GM19239 (cell line): ENCODE measurements around the gene MBP.
"Not testable (repeated sequence)": the region's sequence is repeated elsewhere in the genome, so short reads cannot be mapped to it uniquely, and the experiment has no call there.

ENCODE experiments used
- DNase-seq: peaks from one replicate; pipeline ENCODE4 v3.0.0; 2011; ENCODE audit warnings: low spot score; ENCODE audit not compliant: insufficient read length
- FAIRE-seq: peaks from 2 replicates; lab custom pipeline; 2011; peaks lifted over from hg19 to GRCh38; lab: Jason Lieb, UNC

Gene MBP

GRCh38 chr18:77038182-77038858, 94.3 kb downstream of the MBP start:
- FAIRE-seq (no peak), DNase-seq (no peak)

GRCh38 chr18:77037567-77037966, 95.0 kb downstream of the MBP start:
- DNase-seq (no peak), FAIRE-seq (no peak)

- DNase-seq, result no peak
- FAIRE-seq, result no peak
These were observed 97.0 kb downstream of the MBP start for GRCh38 chr18:77035380-77036187.

DNA sequence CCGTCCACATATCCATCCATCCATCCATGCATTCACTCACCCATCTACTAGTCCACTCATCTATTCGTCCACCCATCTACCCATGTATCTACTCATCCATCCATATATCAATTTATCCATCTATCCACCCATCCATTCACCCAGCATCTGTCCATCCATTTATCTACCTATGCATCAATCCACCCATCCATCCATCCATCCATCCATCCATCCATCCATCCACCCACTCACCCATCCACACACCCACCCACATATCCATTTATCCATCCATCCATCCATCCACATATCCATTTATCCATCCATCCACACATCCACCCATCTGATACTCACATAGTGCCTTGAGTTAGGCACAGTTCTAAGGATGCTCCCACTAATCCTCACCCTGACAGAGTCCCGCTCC, 99.0 kb downstream of the MBP start:
- FAIRE-seq (no peak), DNase-seq (no peak)

GRCh38 chr18:77032181-77032701, 100.3 kb downstream of the MBP start:
- DNase-seq (no peak), FAIRE-seq (no peak)

GRCh38 chr18:77031662-77032061, 100.9 kb downstream of the MBP start:
- no peak for FAIRE-seq
- no peak for DNase-seq

- no peak for FAIRE-seq
These were observed 102.4 kb downstream of the MBP start for GRCh38 chr18:77030201-77030600.

DNA sequence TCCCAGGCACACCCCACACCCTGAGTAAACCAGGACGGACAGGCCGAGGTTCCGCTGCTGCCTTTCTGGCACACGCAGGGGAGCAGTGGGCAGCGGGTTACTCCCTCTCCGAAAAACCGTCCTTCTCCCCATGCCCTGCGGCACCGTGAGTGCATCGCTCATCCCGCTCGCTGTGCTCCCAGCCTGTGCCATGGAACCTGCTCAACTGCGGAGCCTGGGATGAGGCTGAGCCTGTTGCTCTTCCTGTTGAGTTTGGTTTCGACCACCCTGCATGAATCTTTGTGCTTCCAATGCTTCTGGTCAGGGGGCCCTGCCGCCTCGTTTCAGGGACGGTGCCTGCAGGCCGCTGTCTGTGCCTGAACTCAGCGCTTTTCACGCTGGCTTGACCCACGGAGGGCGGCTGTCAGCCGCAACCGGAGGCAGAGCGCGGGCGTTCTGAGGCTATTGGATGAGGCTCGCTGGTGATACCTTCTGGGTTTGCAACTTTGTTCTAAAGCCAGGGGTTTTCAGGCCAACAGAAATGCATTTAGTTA, 106.7 kb downstream of the MBP start:
- no peak for DNase-seq
- no peak for FAIRE-seq

More at GRCh38 chr18:77030201-77030600, 102.4 kb downstream of the MBP start:
- DNase-seq, result no peak

DNA sequence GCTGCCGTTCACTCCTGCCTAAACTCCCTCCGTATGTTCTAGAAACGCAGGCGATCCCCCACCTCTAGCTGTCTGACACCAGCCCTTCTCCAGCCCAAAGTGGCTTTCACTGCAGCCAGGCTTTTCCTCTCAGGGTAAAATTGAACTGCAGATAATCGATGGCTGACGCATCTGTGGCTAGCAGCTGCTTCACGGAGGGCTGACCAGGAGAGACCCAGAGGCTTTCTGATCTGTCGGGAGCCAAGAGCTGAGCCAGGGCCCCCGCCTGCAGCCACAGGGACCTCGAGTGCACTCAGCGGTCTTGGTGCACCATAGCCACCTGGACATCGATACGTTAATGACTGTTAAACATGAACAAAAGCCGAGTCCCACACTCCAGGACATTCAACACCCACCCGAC, 107.5 kb downstream of the MBP start:
- FAIRE-seq (no peak), DNase-seq (no peak)

GRCh38 chr18:77024476-77024875, 108.1 kb downstream of the MBP start:
- DNase-seq (no peak), FAIRE-seq (no peak)

DNA sequence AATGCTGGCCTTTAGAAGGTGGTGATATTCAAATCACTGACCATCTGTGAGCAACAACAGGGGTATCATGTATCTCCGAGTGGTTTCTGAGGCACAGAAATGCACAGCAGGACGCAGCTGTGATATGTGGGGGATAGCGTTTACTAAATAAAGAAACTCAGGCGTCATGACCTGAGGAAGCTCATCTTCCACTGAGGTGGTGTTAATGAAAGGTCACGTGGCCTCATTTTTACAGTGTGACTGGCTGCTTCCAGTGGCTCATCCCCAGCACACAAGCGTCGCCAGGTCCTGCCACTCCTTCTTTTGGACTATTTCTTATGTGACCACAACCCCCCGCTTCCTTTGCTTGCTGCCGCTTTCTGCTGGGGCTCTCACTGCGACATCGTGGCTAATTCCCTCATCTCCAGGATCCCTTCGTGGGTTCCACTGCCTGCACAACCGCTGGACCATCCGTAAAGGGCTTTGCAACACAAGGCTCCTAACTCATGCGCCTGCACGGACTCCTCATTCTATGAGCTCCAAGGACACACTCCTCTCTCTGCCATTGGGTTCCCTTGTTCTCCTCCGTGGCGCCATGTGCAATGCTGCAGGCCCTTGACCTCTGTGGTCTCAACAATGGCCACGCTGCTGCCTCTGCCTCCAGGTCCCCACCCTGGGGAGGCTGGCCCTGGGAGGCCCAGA, 109.3 kb downstream of the MBP start:
- peak; percentile 25 for DNase-seq
- FAIRE-seq, result no peak

GRCh38 chr18:77022556-77022955, 110.0 kb downstream of the MBP start:
- FAIRE-seq (no peak), DNase-seq (no peak)

- no peak for DNase-seq
- FAIRE-seq, result no peak
These were observed 110.5 kb downstream of the MBP start for GRCh38 chr18:77022116-77022515.

DNA sequence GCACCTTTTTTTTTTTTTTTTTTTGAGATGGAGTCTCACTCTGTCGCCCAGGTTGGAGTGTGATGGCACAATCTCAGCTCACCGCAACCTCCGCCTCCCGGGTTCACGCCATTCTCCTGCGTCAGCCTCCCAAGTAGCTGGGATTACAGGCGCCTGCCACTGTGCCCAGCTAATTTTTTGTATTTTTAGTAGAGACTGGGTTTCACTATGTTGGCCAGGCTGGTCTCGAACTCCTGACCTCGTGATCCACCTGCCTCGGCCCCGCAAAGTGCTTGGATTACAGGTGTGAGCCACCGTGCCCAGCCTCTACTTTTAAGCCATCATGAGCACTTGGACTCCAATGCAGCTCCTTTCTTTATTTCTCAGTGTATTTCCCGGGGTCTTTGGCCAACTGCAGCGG, 111.1 kb downstream of the MBP start:
- FAIRE-seq, result not testable (repeated sequence)

GRCh38 chr18:77021075-77021474, 111.5 kb downstream of the MBP start:
- no peak for FAIRE-seq
- no peak for DNase-seq

More for the DNA sequence above, 111.1 kb downstream of the MBP start:
- DNase-seq, result not testable (repeated sequence)

DNA sequence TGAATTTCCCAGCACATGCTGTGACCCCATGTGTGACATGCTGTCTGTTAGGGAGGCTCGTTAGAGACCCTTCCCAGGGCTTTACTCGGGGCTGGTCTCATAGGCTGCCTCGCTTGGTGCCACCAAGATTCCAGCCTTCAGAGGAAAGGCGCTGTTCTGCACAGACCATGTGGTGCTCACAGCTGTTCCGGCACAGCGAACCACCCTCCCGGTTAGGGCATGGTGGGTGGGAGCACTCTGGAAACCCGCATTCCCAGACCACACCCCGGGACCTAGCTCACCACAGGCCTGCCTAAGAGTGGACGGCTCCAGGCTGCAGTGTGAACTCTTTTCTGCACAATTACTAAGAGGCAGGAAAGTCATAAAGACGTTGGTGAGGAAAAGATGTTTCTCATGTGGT, 112.0 kb downstream of the MBP start:
- FAIRE-seq (no peak), DNase-seq (no peak)

DNA sequence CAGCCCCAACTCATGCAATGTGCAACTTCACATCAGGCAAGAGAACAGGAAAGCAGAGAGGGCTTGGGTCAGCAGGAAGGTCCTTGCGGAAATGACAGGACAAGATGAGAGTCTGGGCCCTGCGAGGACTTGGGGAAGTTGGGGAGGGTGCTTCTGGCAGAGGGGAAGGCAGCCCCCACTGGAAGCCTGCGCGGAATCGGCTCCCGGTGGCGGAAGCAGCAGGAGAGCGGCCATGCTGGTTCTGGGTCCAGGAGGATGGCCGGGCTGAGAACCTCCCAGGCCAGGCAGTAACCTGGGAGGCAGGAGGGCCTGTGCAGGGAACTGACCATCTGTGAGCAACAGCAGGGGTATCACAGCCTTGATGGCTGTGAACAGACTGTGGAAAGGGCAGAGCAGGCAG, 112.9 kb downstream of the MBP start:
- FAIRE-seq (no peak), DNase-seq (no peak)

DNA sequence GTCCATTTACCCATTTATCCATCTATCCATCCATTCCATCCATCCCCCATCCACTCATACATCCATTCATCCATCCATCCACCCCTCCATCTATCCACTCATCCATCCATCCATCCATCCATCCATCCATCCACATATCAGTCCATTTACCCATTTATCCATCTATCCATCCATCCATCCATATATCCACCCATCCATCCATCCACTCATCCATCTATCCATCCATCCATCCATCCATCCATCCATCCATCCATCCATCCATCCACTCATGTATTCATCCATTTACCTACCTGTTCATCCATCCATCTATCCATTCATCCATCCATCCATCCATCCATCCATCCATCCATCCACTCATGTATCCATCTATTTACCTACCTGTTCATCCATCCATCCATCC, 113.9 kb downstream of the MBP start:
- not testable (repeated sequence) for DNase-seq, FAIRE-seq

DNA sequence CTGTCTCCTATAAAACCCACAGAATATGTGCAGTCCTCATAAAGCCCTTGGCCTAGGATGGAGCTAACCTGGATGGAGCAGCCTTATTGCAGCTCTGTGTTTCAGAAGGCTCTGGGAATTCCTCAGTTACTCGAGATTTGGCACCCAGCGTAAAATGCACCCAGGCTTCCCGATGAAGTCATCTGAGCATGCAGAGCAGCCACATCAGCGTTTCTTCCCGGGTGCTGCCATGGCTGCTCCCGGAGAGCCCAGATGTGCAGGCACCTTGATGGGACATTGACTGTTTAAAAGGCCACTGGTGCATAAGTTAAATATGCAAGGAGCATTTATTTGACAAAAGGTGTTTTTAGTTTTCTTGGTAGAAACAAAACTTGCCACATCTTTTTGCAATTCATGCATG, 115.2 kb downstream of the MBP start:
- no peak for FAIRE-seq
- no peak for DNase-seq

- no peak for DNase-seq
- no peak for FAIRE-seq
These were observed 115.6 kb downstream of the MBP start for GRCh38 chr18:77016936-77017335.
